Neutrophil (primary cell): Measurements from ENCODE around the gene DHH.

Source experiments
- H3K27ac ChIP-seq: fragments of 200-600 bp; sonication (generic); 2 replicates; pipeline ENCODE4 v1.5.1; 2016; ENCODE audit warnings: mild to moderate bottlenecking, moderate library complexity
- H3K27me3 ChIP-seq: fragments of 200-600 bp; sonication (generic); 2 replicates; pipeline ENCODE4 v1.6.0; 2016; ENCODE audit warnings: mild to moderate bottlenecking
- H3K36me3 ChIP-seq: fragments of 200-600 bp; sonication (generic); 2 replicates; pipeline ENCODE4 v1.5.1; 2017
- H3K4me1 ChIP-seq, 2 experiments: fragments of 200-600 bp in 1 of 2; sonication (generic) in 1 of 2; 1 replicate in 1 of 2; 2 replicates in 1 of 2; pipeline versions ENCODE4 v1.5.1 to v1.6.1; 2013 to 2016; ENCODE audit warnings: low read depth in 1 of 2, low read length in 1 of 2, mild to moderate bottlenecking in 1 of 2, moderate library complexity in 1 of 2; ENCODE audit not compliant: control insufficient read depth in 1 of 2, insufficient read depth in 1 of 2
- H3K4me3 ChIP-seq, 2 experiments: fragments of 200-600 bp in 1 of 2; sonication (generic) in 1 of 2; 1 replicate in 1 of 2; 2 replicates in 1 of 2; pipeline ENCODE4 v1.5.1; 2013 to 2016; ENCODE audit warnings: low read depth in 1 of 2, low read length in 1 of 2, mild to moderate bottlenecking in 1 of 2, moderate library complexity in 1 of 2
- H3K9me3 ChIP-seq: fragments of 200-600 bp; sonication (generic); 2 replicates; pipeline ENCODE4 v1.5.1; 2016
- CTCF ChIP-seq: fragments of 200-600 bp; sonication (generic); IDR thresholded peaks from 2 replicates; pipeline ENCODE4 v1.5.1; 2016; ENCODE audit warnings: antibody characterized with exemption

DHH gene

GRCh38 chr12:49048953-49049352, 45.6 kb downstream of the DHH start:
- Histone ChIP-seq H3K36me3 (peaks cover 100% of the 10 kb centered on the region), H3K27me3 (no peaks in the 10 kb centered on the region), H3K27ac (no peak overlapping the region), H3K4me1 (peaks cover 0 to under 1% of the 10 kb centered on the region in 2 experiments), H3K4me3 (no peak overlapping the region), H3K9me3 (no peaks in the 10 kb centered on the region)
- TF ChIP-seq CTCF, result no peak

GRCh38 chr12:49046129-49046895, 48.3 kb downstream of the DHH start:
- Histone ChIP-seq H3K36me3 (peaks cover 100% of the 10 kb centered on the region), H3K4me3 (no peak overlapping the region), H3K9me3 (no peaks in the 10 kb centered on the region), H3K27ac (no peak overlapping the region), H3K27me3 (no peaks in the 10 kb centered on the region), H3K4me1 (peaks cover 0 to 3% of the 10 kb centered on the region in 2 experiments)
- TF ChIP-seq CTCF, result no peak

GRCh38 chr12:49044660-49045059, 49.9 kb downstream of the DHH start:
- H3K9me3 ChIP-seq, result no peaks in the 10 kb centered on the region
- peaks cover 0 to 3% of the 10 kb centered on the region in 2 experiments for H3K4me1 ChIP-seq
- no peak overlapping the region for H3K4me3 ChIP-seq
- no peaks in the 10 kb centered on the region for H3K27me3 ChIP-seq
- no peak overlapping the region for H3K27ac ChIP-seq
- TF ChIP-seq CTCF, result no peak
- H3K36me3 ChIP-seq, result peaks cover 100% of the 10 kb centered on the region

GRCh38 chr12:49043856-49044258, 50.7 kb downstream of the DHH start:
- Histone ChIP-seq H3K27me3 (no peaks in the 10 kb centered on the region), H3K27ac (no peak overlapping the region), H3K4me3 (no peak overlapping the region), H3K4me1 (peaks cover 0 to 3% of the 10 kb centered on the region in 2 experiments), H3K9me3 (no peaks in the 10 kb centered on the region), H3K36me3 (peaks cover 100% of the 10 kb centered on the region)
- TF ChIP-seq CTCF, result peak; percentile 71

- Histone ChIP-seq H3K27me3 (no peaks in the 10 kb centered on the region), H3K4me3 (no peak overlapping the region), H3K36me3 (peaks cover 100% of the 10 kb centered on the region), H3K9me3 (no peaks in the 10 kb centered on the region), H3K27ac (no peak overlapping the region), H3K4me1 (peaks cover 0 to 3% of the 10 kb centered on the region in 2 experiments)
- TF ChIP-seq CTCF, result no peak
Measured at GRCh38 chr12:49043241-49043640, 51.4 kb downstream of the DHH start.
